GM10266 (cell line): ENCODE results near the gene EZR.

Experiments
- DNase-seq: peaks from one replicate; pipeline ENCODE4 v3.0.0; 2012; ENCODE audit errors: extremely low spot score
- TF ChIP-seq, protein P1 (sequence below): IDR thresholded peaks from 2 replicates; pipeline ENCODE4 v1.5.1; 2012; ENCODE audit warnings: mild to moderate bottlenecking, low read depth; ENCODE audit not compliant: control insufficient read depth, insufficient read depth; ENCODE audit errors: missing control alignments

The EZR gene

GRCh38 chr6:158850807-158851115 lies 31.6 kb upstream of the EZR start:
- DNase-seq = no peak
- TF ChIP-seq, protein P1, sequence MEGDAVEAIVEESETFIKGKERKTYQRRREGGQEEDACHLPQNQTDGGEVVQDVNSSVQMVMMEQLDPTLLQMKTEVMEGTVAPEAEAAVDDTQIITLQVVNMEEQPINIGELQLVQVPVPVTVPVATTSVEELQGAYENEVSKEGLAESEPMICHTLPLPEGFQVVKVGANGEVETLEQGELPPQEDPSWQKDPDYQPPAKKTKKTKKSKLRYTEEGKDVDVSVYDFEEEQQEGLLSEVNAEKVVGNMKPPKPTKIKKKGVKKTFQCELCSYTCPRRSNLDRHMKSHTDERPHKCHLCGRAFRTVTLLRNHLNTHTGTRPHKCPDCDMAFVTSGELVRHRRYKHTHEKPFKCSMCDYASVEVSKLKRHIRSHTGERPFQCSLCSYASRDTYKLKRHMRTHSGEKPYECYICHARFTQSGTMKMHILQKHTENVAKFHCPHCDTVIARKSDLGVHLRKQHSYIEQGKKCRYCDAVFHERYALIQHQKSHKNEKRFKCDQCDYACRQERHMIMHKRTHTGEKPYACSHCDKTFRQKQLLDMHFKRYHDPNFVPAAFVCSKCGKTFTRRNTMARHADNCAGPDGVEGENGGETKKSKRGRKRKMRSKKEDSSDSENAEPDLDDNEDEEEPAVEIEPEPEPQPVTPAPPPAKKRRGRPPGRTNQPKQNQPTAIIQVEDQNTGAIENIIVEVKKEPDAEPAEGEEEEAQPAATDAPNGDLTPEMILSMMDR = no peak

GRCh38 chr6:158849899-158850806 lies 31.0 kb upstream of the EZR start:
- TF ChIP-seq, protein P1 = no peak
- DNase-seq = no peak

- DNase-seq = no peak
- TF ChIP-seq, protein P1 = no peak
Measured at GRCh38 chr6:158848490-158848895, 29.3 kb upstream of the EZR start.

- TF ChIP-seq, protein P1 = no peak
- DNase-seq = no peak
Measured at GRCh38 chr6:158847786-158848185, 28.6 kb upstream of the EZR start.

DNA sequence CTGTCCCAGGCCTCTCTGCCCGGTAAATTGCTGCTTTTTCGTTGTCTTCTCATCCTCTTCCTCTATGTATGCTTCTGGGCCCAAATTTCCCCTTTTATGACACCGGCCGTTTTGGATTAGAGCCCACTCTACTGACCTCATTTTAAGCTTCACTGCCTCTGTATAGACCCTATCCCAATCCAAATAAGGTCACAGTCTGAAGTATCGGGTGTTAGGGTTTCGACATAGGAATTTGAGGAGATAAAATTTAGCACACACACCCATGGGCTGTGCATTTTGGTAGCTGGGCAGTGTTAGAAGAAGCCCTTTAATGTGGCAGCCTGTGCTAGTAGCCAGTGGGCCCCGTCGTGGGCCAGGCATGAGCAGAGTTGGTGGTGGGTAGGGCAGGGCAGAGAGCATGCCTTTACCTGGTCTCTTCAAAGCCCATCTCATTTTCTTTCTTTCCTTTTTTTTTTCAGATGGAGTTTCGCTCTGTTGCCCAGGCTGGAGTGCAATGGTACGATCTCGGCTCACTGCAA lies 27.9 kb upstream of the EZR start:
- TF ChIP-seq, protein P1 = no peak
- no peak for DNase-seq

DNA sequence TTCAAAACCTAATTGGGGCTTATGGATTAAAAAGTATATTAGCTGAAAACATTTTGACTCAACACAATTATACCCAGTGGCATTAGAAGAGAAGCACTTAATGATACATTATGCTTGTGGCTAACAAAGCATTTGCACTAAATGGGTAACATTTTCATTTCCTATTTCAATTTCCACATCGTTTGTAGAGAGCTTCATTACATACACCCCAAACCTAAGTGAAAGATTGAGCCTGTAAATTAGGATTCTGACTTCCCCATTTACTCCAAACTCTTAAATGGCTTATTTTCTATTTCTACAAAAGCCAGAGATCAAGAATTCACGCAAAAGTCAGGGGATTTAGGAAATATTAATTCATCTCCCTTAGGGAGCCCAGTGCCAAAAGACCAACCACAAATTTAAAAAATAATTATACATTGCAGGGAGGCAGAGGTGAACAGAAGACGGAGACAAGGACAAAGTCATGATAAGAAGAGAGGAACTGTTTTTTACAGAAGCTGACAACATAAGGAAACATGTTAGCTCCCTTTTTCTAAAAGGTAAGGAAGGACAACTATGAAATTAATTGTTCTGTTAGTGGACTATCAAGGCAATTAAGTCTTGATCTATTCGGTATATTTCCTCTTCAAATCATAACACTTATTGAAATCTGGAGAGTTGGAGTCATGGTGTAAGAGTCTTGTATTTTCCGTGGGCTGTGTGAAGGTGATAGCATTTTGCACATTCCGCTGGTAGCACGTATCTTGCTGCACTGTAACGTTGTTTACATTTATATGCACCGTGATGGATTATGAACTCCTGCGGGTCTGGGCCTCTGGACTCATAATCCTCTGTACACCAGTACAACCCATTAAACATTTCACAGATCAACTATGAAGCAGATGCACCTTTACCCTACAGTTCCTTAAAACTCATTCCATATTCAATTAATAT lies 24.8 kb upstream of the EZR start:
- no peak for DNase-seq
- TF ChIP-seq, protein P1 = no peak
